Astrocyte of the spinal cord (primary cell): ENCODE results near the gene IQCH.
"Not testable (repeated sequence)": the region's sequence is repeated elsewhere in the genome, so short reads cannot be mapped to it uniquely, and the experiment has no call there.

Experiments
- DNase-seq: peaks from one replicate; pipeline ENCODE4 v3.0.0; 2011; ENCODE audit warnings: low read depth, low spot score
- H3K4me3 ChIP-seq: 2 replicates; pipeline ENCODE4 v1.5.1; 2011; ENCODE audit warnings: low read depth, mild to moderate bottlenecking, low read length, moderate library complexity
- CTCF ChIP-seq: IDR thresholded peaks from 2 replicates; pipeline ENCODE4 v1.5.1; 2012; ENCODE audit warnings: low read depth, mild to moderate bottlenecking, low read length, inconsistent platforms
- in situ Hi-C: cut with HindIII; loops from 2 replicates; pipeline ENCODE4 v1.10.0; 2017; ENCODE audit warnings: low sequenced_read_pairs

The IQCH gene

DNA sequence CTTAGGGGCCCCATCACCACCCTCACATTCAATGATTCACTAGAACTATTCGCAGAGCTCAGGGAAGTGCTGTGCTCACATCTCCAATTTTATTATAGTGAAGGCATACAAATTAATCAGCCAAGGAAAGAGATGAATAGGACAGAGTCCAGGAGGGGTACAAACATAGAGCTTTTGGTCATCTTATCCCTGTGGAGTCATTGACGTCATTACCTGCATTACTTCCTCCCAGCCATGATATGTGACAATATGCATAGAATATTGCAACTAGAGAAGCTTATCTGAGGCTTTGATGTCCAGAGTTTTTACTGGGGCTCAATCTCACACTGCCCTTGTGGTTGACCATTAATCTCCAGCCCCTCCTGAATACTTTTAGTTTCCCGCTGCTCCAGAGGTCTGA, 1.5 kb downstream of the IQCH start:
- H3K4me3 ChIP-seq: no peak overlapping the region
- no peak for TF ChIP-seq CTCF
- no peak for DNase-seq
- in situ Hi-C loops: no loop called here

DNA sequence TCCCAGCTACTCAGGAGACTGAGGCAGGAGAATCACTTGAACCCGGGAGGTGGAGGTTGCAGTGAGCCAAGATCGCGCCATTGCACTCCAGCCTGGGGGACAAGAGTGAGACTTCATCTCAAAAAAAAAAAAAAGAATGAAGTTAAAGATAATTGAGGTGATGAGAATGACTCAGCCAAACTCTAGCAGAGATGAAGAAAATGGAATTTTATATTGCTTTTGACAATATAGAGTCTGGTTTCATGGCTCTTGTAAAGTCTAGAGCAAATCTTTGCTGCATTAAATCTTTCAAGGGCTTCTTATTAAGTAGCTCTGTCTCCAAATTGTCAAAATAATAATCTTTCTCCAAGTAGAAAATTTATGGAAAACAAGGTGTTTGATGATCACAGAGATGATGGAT, 3.8 kb downstream of the IQCH start:
- DNase-seq, in situ Hi-C loops, H3K4me3 ChIP-seq: not testable (repeated sequence)

DNA sequence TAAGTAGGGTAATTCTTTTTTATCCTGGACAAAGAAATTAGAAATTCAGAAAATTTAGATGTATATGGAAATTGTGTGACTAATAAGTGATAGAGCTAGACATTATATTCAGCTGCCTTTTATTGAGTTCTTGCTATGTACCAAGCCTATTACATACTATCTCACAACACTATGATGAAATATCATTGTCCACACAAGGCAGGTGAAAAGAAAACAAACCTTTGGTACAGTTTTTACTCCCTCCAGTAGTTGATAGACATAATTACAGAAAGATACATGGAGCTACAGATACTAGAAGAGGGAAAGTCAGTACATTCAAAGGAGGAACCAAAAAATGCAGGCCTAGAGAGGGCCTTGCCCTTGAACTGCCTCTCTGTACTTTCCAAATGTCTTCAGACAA, 4.8 kb downstream of the IQCH start:
- no peak overlapping the region for H3K4me3 ChIP-seq
- no peak for TF ChIP-seq CTCF
- in situ Hi-C loops: no loop called here
- no peak for DNase-seq

DNA sequence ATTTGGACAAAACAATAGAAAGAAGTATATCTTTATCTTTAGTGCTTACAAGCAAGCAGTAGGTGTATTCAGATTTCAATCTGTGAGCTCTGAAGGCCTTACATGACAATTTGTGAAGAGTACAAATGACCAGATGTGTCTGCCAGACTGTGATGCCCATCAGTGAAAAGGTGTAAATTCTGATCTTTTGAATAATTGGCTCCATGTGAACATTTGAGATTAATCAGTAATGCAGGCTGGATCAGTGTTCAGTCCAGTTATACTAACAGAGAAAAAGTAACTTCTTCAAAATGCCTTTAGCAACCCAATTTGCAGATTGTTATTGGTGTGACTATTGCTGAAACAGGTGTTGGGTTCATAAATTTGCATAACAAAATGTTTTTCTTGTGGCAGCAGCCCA, 5.2 kb downstream of the IQCH start:
- in situ Hi-C loops: no loop called here
- H3K4me3 ChIP-seq: no peak overlapping the region
- TF ChIP-seq CTCF: no peak
- DNase-seq: no peak

DNA sequence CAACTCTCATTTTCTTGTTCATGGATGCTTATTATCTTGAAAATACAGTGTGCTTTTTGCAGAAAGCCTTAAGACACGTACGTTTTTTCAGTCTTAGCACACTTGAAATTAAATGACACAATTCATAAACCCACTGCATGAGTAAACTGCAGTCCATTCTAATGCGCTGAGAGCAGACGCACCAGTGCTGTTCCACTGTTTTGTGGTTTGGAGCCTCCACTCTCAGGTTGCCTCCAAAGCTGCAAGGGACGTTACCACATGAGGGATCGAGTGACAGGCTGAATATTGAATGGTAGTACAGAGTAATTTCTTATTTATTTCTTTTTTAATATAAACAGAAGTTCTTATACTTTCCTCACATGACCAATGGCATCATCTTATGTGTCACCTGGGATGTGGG, 12.3 kb downstream of the IQCH start:
- DNase-seq: no peak
- in situ Hi-C loops: no loop called here
- TF ChIP-seq CTCF: no peak
- no peak overlapping the region for H3K4me3 ChIP-seq

DNA sequence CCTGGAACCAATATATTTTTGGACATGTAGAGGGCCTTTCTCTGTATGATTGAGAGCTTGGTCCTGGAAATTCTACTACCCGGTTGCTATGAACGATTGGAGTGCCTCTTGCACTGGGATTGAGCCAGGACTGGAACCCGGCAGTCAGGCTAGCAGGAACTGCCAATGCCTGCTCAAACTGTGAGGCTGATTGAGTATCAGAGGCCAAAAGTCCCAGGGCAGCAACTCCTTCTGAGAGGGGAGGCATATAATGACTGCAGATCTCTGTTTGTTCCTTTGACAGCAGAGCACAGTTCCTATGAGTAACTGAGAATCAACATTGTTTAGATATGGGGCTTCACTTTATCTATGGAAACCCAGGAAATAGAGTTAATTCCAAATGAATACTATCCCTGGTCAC, 12.9 kb downstream of the IQCH start:
- no peak overlapping the region for H3K4me3 ChIP-seq
- in situ Hi-C loops: no loop called here
- no peak for DNase-seq
- TF ChIP-seq CTCF: no peak

DNA sequence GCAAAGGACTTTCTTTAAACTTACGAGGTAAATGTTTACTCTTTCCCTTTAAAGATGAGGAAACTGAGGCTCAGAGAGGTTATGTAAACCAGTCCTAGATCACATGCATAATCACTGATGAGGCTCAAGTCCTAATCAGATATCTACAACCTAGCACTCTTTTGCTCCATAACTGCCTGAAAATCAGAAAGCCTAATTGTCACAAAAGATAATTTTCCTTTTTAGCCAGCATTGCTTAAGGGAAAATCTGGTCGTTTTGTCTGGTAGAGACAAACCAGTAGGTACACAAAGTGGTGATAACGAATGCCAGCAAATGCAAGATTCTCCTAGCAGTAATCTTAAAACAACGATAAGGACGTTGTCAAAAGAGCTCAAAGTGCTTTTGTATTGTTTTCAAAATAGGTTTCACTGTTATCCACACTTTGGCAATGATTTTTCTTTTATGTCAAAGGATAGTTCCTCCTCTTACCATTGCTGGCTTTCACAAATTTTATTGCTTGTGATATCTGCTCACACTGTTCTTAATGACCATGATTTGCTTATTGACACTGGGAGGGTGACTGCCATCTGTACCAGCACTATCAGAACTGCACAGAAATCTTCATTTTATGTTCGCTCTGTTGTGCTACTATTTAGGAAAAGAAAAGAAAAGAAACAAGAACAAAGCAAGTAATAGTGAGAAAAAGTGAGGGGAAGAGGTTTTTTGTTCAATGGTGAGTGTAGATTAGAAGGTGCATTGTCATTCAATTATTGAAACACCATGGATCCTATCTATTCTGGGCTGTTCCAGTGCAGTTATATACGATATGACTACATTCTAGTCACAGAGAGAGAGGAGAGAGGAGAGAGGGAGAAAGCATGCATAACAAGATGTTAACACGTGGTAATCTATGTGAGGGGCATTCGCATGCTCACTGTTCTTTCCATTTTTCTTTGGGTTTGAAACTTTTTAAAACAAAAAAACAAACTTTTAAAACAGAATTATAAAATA, 13.7 kb downstream of the IQCH start:
- no peak for DNase-seq
- H3K4me3 ChIP-seq: no peak overlapping the region
- no peak for TF ChIP-seq CTCF
- in situ Hi-C loops: no loop called here
